ENCODE data around the gene WWC1.
"Not testable (repeated sequence)": the region's sequence is repeated elsewhere in the genome, so short reads cannot be mapped to it uniquely, and the experiment has no call there.

WWC1 gene

GRCh38 chr5:168286863-168287262 is 4.6 kb upstream of the WWC1 start:
- not testable (repeated sequence) for DNase-seq

- DNase-seq = no peak
These were observed 4.1 kb upstream of the WWC1 start for GRCh38 chr5:168287362-168287761.

- DNase-seq = no peak
These were observed 2.8 kb upstream of the WWC1 start for GRCh38 chr5:168288349-168289245.

GRCh38 chr5:168290902-168291341 is 523 bp upstream of the WWC1 start:
- DNase-seq = no peak

- DNase-seq = no peak
These were observed 730 bp downstream of the WWC1 start for GRCh38 chr5:168291964-168292785.

GRCh38 chr5:168292786-168293696 is 1.6 kb downstream of the WWC1 start:
- no peak for DNase-seq

- DNase-seq = no peak
These were observed 4.2 kb downstream of the WWC1 start for GRCh38 chr5:168295574-168296201.

- no peak for DNase-seq
These were observed 5.2 kb downstream of the WWC1 start for GRCh38 chr5:168296682-168297081.

GRCh38 chr5:168298949-168299348 is 7.5 kb downstream of the WWC1 start:
- no peak for DNase-seq

- no peak for DNase-seq
These were observed 7.9 kb downstream of the WWC1 start for GRCh38 chr5:168299372-168299771.

GRCh38 chr5:168300326-168301182 is 9.1 kb downstream of the WWC1 start:
- no peak for DNase-seq

- no peak for DNase-seq
These were observed 10.3 kb downstream of the WWC1 start for GRCh38 chr5:168301593-168302390.

GRCh38 chr5:168302785-168303184 is 11.3 kb downstream of the WWC1 start:
- DNase-seq = no peak

GRCh38 chr5:168303393-168304025 is 12.1 kb downstream of the WWC1 start:
- DNase-seq = no peak

- DNase-seq = no peak
These were observed 12.9 kb downstream of the WWC1 start for GRCh38 chr5:168304349-168304748.

GRCh38 chr5:168305281-168305680 is 13.8 kb downstream of the WWC1 start:
- DNase-seq = no peak

- DNase-seq = no peak
These were observed 15.6 kb downstream of the WWC1 start for GRCh38 chr5:168307022-168307421.

- DNase-seq = no peak
These were observed 16.6 kb downstream of the WWC1 start for GRCh38 chr5:168307925-168308584.

- DNase-seq = no peak
These were observed 17.6 kb downstream of the WWC1 start for GRCh38 chr5:168308976-168309598.

Data from inflammatory macrophage (primary cell).